ENCODE results near the gene KIF5C. TPM values are rescaled to one million over a fixed set of nuclear protein-coding genes. Genes with fewer than 3 reads are reported as not detected.

Gene KIF5C
- total RNA-seq, 1 donor from 2014 or later = 1.3 TPM

DNA sequence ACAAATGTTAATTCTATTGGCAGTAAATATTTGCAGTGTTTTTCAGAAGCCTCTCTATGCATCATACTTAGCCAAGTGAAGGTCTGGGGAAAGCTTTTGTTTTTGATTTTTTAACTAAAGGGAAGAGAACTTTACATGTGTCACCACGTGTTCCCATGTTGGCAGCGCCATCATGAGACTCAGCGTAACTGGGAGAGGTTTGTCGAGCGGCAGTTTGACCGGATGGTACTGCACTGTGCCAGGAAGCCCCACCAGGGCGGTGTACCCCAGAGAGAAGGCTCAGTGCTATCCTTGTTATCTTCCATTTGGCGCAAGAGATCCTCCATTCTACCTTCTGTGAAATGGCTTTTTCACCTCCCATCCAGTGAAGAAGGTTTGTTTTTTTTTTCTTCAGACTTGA is 38.5 kb downstream of the KIF5C start:
- TF ChIP-seq, protein P1, sequence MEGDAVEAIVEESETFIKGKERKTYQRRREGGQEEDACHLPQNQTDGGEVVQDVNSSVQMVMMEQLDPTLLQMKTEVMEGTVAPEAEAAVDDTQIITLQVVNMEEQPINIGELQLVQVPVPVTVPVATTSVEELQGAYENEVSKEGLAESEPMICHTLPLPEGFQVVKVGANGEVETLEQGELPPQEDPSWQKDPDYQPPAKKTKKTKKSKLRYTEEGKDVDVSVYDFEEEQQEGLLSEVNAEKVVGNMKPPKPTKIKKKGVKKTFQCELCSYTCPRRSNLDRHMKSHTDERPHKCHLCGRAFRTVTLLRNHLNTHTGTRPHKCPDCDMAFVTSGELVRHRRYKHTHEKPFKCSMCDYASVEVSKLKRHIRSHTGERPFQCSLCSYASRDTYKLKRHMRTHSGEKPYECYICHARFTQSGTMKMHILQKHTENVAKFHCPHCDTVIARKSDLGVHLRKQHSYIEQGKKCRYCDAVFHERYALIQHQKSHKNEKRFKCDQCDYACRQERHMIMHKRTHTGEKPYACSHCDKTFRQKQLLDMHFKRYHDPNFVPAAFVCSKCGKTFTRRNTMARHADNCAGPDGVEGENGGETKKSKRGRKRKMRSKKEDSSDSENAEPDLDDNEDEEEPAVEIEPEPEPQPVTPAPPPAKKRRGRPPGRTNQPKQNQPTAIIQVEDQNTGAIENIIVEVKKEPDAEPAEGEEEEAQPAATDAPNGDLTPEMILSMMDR (IDR thresholded peaks at IDR 0.05; ENCODE audit: unreplicated experiment) = no peak
- Mint-ChIP-seq H3K36me3 (no peaks in the 10 kb centered on the region), H3K4me1 (no peaks in the 10 kb centered on the region), H3K27ac (no peak overlapping the region), H3K9me3 (peaks cover 3% of the 10 kb centered on the region), H3K27me3 (ENCODE audit: low read depth) (peaks cover 1% of the 10 kb centered on the region), H3K4me3 (no peak overlapping the region)
- no peak for DNase-seq (ENCODE audit: low spot score in 2 of 2, unreplicated experiment in 2 of 2)

DNA sequence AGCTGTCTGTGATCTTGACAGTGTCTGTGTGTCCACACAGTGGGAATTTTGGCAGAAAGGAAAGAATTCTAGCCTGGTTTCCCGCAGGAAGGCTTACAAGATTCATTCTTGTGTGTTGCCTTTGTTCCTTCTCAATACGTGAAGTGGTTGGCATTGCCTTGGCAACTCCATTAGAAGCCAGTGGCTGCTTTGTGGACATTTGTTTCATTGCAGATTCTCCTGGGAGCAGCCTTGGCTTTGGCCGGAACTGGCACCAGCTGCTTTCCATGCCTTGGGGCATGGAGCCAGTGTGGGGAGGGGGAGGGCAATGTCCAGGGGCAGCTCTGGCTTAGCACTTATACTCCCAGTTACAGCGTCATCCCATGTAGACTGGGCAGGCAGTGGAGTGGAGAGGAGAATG is 39.4 kb downstream of the KIF5C start:
- H3K27me3 Mint-ChIP-seq (ENCODE audit: low read depth) = peaks cover 1% of the 10 kb centered on the region

DNA sequence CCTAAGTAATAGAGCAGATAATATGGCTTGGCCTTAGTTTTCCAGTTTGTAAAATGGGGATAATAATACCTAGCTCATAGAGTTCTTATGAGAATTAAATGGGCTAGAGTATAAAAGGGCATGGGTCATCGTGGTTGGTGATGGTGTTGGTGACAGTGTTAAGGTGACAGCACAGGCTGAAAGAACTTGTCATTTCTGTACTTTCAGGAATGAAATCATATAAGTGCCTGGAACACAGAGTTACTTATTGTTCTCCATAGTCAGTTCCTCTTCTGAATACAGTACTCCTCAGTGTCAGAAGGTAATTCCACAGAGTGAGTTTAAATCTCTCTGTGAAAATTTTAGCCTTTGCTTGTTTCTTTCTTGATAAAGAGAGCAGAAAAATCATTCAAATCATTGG is 42.4 kb downstream of the KIF5C start:
- H3K27ac Mint-ChIP-seq = no peak overlapping the region
- H3K9me3 Mint-ChIP-seq = peaks cover 13% of the 10 kb centered on the region
- no peak for DNase-seq (ENCODE audit: low spot score in 2 of 2, unreplicated experiment in 2 of 2)
- H3K4me1 Mint-ChIP-seq = no peaks in the 10 kb centered on the region
- H3K36me3 Mint-ChIP-seq = no peaks in the 10 kb centered on the region
- H3K4me3 Mint-ChIP-seq = no peak overlapping the region
- TF ChIP-seq, protein P1 (IDR thresholded peaks at IDR 0.05; ENCODE audit: unreplicated experiment) = no peak
- no peaks in the 10 kb centered on the region for H3K27me3 Mint-ChIP-seq (ENCODE audit: low read depth)

More for the DNA sequence above, 39.4 kb downstream of the KIF5C start:
- Mint-ChIP-seq H3K27ac (no peak overlapping the region), H3K4me1 (no peaks in the 10 kb centered on the region), H3K36me3 (no peaks in the 10 kb centered on the region), H3K9me3 (peaks cover 13% of the 10 kb centered on the region), H3K4me3 (no peak overlapping the region)
- TF ChIP-seq, protein P1 (IDR thresholded peaks at IDR 0.05; ENCODE audit: unreplicated experiment) = no peak
- no peak for DNase-seq (ENCODE audit: low spot score in 2 of 2, unreplicated experiment in 2 of 2)

DNA sequence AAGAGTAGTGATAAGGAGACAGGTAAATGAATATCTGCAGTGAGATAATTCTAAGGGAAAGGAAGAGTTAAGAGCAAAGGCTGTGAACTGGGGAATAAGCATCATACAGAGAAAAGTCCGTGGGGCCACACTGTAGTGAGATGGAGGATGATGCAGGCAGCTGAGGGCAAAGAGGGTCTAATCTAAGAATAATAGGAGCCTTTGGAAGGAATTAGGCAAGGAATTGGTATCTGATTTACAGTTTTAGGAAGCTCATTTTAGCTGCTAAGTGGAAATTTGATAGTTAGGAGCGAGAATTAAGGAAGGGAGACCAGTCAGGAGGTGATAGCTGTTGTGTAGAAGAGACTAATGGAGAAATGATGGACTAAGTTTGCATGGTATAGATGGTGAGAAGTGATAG is 43.5 kb downstream of the KIF5C start:
- Mint-ChIP-seq H3K9me3 (peaks cover 13% of the 10 kb centered on the region), H3K36me3 (no peaks in the 10 kb centered on the region), H3K27ac (no peak overlapping the region), H3K27me3 (ENCODE audit: low read depth) (no peaks in the 10 kb centered on the region), H3K4me1 (no peaks in the 10 kb centered on the region), H3K4me3 (no peak overlapping the region)
- no peak for DNase-seq (ENCODE audit: low spot score in 2 of 2, unreplicated experiment in 2 of 2)
- TF ChIP-seq, protein P1 (IDR thresholded peaks at IDR 0.05; ENCODE audit: unreplicated experiment) = no peak

DNA sequence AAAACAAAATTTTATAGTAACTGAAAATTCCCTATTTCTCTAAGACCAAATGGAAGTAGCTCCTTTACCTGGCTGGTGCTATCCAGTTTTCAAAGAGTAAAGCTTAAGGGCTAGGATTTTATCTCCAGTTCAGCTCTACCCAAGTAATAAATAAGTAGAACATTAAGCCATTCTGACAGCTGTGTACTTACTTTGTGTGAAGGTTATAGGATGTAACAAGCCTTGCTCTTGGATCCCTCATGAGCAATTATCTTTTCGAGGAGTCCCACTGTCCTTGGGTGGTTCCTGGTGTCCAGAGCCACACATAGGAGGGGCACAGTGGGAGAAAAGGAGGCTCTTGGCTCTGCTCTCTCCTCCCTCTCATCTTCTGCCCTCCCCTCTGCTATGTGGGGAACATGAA is 45.5 kb downstream of the KIF5C start:
- Mint-ChIP-seq H3K4me3 (no peak overlapping the region), H3K27me3 (ENCODE audit: low read depth) (no peaks in the 10 kb centered on the region), H3K4me1 (no peaks in the 10 kb centered on the region), H3K36me3 (no peaks in the 10 kb centered on the region), H3K9me3 (peaks cover 13% of the 10 kb centered on the region), H3K27ac (no peak overlapping the region)
- TF ChIP-seq, protein P1 (IDR thresholded peaks at IDR 0.05; ENCODE audit: unreplicated experiment) = no peak
- DNase-seq (ENCODE audit: low spot score in 2 of 2, unreplicated experiment in 2 of 2) = no peak

DNA sequence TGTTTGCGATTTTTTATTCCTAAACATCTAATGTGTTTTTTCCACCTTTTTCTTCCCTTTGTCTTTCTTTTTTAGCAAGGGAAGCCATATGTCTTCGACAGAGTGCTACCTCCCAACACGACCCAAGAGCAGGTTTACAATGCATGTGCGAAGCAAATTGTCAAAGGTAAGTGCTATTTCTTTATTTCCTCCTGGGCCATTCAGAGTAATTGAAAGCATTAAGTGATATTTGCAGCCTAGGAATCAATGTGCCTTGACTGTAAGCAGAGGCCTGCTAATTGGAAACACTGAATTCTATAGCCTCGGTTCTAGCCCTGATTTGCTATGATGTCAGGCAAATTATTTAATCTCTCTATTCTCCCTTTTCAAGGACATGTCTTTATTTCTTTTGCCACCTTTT is 47.0 kb downstream of the KIF5C start:
- TF ChIP-seq, protein P1 (IDR thresholded peaks at IDR 0.05; ENCODE audit: unreplicated experiment) = no peak
- H3K4me1 Mint-ChIP-seq = peaks cover 6% of the 10 kb centered on the region
- DNase-seq (ENCODE audit: low spot score in 2 of 2, unreplicated experiment in 2 of 2) = no peak
- no peaks in the 10 kb centered on the region for H3K36me3 Mint-ChIP-seq
- peaks cover 13% of the 10 kb centered on the region for H3K9me3 Mint-ChIP-seq
- H3K4me3 Mint-ChIP-seq = no peak overlapping the region
- H3K27ac Mint-ChIP-seq = no peak overlapping the region
- no peaks in the 10 kb centered on the region for H3K27me3 Mint-ChIP-seq (ENCODE audit: low read depth)

Data from mesothelial cell of epicardium (in vitro differentiated cells).